HG02678 (cell line): ENCODE results near the gene SORBS1.
A peak's percentile ranks its signal among the peaks of the same experiment; 100 is the strongest.

Experiments used
- ATAC-seq: cut with Tn5 transposase; IDR thresholded peaks from one replicate; pipeline ENCODE4 v1.9.1; 2021; ENCODE audit warnings: mild to moderate bottlenecking, moderate library complexity; ENCODE audit not compliant: unreplicated experiment

Gene SORBS1

GRCh38 chr10:95561177-95561863 lies at the start of gene SORBS1:
SORBS1 (minus strand) TSS chr10:95561371; CDS start chr10:95441135, 120,236 bp downstream.
- ATAC-seq: peak; percentile 99

DNA sequence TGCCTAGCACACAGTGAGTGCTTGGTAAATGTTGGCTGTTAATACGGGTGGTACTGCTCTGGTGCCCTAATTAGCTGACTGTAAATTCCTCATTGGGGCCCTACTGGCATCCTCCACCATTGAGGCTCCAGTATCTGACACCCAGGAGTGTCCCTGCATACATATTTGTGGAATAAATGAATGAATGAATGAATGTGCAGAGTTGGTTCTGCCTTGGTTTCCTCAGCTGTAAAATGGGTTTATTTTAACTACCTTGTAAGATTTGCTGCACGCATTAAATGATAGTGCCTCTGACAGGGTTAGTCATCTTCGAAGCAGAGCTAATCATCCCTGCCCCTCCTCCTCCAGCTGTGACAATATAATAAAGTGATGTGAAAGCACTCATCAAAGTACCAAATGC lies 49.6 kb upstream of the SORBS1 start:
- no peak for ATAC-seq

GRCh38 chr10:95606922-95607321 lies 45.8 kb upstream of the SORBS1 start:
- no peak for ATAC-seq

- no peak for ATAC-seq
Observed at GRCh38 chr10:95605163-95605562, 44.0 kb upstream of the SORBS1 start.

DNA sequence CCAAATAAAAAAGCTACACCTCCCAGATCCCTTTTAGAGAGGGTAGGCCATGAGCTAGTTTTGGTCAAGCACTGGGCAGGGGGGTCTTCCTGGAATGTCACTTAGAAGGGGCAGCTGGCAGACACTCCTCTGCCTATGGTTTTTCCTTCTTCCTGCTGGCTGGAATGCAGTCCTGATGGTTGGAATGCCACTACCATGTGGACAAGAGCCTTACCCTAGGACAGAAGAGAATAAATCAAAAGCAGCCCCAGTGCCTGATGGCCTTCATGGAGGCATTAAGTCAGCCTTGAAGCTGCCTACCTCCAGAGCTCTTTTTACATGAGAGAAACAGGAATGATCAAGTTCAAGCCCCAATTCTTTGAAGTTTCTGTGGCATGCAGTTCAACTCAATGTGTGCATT lies 43.5 kb upstream of the SORBS1 start:
- no peak for ATAC-seq

GRCh38 chr10:95602382-95602781 lies 41.2 kb upstream of the SORBS1 start:
- no peak for ATAC-seq

DNA sequence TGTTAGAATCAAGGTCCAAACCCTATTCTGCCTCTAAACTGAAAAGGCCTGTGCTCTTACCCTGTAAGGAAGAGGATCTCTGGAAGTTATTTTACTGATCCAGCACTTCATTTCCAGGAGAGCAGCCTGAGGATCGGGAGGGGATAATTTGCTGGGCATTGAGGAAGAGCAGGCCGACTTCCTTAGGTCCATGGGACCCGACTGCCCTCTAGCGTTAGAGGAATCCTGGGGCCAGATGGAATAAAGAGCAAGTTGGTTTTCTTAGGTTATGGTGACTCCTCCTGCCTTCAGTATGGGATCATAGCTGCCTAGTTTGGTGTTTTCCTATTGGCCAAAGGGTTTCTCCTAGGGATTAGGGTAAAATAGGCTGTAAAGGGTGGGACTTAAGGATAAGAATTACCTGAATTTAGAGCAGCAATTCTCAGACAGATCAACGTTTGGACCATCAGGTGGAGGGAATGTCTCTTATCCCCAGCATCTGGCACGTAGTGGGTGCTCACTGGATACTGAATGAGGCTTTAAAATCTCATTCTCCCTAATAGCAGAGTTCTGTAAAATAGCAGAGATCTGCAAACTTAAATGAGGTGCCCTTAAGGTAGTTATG lies 40.0 kb upstream of the SORBS1 start:
- no peak for ATAC-seq

- no peak for ATAC-seq
Observed at GRCh38 chr10:95600158-95600557, 39.0 kb upstream of the SORBS1 start.

GRCh38 chr10:95597788-95598187 lies 36.6 kb upstream of the SORBS1 start:
- ATAC-seq: no peak

- no peak for ATAC-seq
Observed at GRCh38 chr10:95588025-95588424, 26.9 kb upstream of the SORBS1 start.

DNA sequence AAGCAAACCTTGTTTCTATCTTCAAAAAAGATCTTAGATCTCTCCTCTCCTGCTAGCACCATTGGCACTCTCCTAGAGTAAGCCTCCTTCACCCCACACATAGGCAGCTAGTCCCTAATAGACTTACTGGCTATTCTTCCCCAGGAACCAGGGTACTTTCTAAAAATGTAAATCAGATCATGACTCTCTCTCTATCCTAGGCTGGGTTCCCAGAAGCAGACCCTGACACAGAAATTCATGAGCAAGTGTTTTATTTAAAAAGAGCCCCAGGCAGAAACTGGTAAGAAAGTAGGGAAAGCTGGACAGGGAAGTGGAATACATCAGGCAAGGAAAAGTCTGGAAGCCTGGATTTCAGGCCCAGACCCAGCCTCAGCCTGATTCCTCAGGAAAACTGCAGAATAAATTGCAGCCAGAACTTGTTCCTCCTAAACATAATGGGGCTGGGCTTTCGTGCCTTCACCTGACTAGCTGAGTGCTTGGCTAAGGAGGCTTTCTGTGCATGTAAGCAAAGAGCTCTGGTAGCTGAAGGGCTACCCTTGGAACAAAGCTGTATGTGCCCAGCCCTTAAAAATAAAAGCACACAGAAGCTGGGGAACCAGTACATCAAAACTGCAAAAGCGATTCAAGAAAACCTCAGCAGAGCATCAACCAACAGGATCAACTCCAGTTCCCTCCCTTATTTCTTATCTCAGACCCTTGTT lies 18.8 kb upstream of the SORBS1 start:
- ATAC-seq: no peak

GRCh38 chr10:95579292-95579691 lies 18.1 kb upstream of the SORBS1 start:
- no peak for ATAC-seq

- no peak for ATAC-seq
Observed at GRCh38 chr10:95578619-95579018, 17.4 kb upstream of the SORBS1 start.

GRCh38 chr10:95574649-95575365 lies 13.6 kb upstream of the SORBS1 start:
- no peak for ATAC-seq

GRCh38 chr10:95573964-95574604 lies 12.9 kb upstream of the SORBS1 start:
- ATAC-seq: no peak

- ATAC-seq: no peak
Observed at GRCh38 chr10:95573527-95573926, 12.4 kb upstream of the SORBS1 start.

- no peak for ATAC-seq
Observed at GRCh38 chr10:95572131-95572820, 11.1 kb upstream of the SORBS1 start.

GRCh38 chr10:95571390-95571789 lies 10.2 kb upstream of the SORBS1 start:
- no peak for ATAC-seq

DNA sequence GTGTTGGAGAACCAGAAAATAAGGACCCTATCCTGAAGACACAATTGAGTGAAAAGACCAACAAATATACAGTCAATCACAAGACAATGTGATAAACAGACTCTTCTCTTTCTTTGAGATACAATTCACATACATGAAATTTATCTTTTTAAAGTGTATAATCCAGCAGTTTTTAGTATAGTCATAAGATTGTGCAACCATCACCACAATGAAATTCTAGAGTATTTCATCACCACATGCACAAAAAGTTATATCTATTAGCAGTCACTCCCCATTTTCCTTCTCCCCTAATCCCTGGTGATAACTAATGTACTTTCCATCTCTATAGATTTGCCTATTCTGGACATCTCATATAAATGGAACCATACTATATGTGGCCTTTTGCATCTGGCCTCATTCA lies 8.2 kb upstream of the SORBS1 start:
- no peak for ATAC-seq

DNA sequence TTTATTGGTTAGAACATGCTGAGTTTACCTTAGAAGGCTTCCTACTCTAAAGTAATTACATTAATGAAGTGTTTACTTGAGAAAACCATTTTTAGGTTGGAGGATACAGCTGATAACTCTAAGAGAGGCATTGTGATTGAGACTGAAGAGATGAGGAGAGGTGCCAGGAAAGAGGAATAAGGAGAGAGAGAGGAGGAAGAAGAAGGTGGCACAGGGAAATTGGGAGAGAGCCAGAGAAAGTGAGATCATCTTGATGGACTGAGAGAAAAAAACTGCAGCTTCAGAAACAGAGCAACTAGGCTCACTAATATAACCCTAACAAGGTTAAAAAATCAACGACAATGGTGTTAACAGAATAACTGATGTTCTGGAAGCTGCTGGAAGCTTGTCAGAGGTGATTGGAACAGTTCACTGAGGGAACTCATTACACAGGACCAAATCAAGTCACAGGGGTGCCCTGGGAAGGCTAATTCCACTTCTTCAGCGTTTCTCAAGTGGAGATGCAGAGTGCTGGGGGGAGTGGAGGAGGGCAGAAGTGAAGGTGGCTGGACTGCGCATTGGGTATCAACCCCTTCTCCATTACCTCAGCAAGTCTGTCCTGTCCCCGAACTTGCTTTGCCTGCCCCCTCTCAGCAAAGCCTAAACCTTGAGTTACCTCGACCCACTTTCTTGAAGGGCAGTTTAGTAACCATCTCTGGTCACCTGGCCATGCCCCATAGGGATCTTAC lies 6.9 kb upstream of the SORBS1 start:
- no peak for ATAC-seq
